GM10248 (cell line): ENCODE measurements around the gene SSBP2.
A peak's percentile ranks its signal among the peaks of the same experiment; 100 is the strongest.

Source experiments
- CTCF ChIA-PET: fragments of 300-600 bp; sonication (Branson Sonifier 250); formaldehyde crosslinking; extraction: SDS; loops from one replicate; lab custom pipeline; 2021; ENCODE audit warnings: antibody characterized with exemption; lab: Yijun Ruan, JAX
- POLR2A ChIA-PET: fragments of 350-650 bp; sonication (Branson Sonifier 250); formaldehyde crosslinking; extraction: SDS; loops from one replicate; lab custom pipeline; 2020; ENCODE audit warnings: antibody characterized with exemption; lab: Yijun Ruan, JAX
- DNase-seq: peaks from one replicate; pipeline ENCODE4 v3.0.0; 2012; ENCODE audit errors: extremely low spot score
- TF ChIP-seq, protein P1 (sequence below): IDR thresholded peaks from 2 replicates; pipeline ENCODE4 v1.5.1; 2012; ENCODE audit warnings: mild to moderate bottlenecking, low read depth; ENCODE audit errors: extremely low read depth, missing control alignments, control extremely low read depth

The SSBP2 gene

DNA sequence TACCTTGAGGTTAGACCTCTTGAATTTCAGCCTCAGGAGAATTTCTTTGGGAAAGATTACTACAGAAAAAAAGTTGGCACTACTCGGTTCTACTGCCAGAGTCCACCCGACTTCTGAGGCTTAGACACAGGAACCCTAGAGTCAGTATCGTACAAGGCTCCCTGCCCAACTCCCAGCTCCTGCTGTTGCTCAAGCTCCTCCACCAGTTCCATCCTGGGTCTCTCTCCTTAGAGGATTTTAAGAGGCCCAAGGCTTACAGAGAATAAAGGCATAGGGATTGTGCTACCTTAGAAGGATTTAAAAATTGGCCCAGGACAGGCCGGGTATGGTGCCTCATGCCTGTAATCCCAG is 29.0 kb upstream of the SSBP2 start:
- DNase-seq: no peak
- TF ChIP-seq, protein P1, sequence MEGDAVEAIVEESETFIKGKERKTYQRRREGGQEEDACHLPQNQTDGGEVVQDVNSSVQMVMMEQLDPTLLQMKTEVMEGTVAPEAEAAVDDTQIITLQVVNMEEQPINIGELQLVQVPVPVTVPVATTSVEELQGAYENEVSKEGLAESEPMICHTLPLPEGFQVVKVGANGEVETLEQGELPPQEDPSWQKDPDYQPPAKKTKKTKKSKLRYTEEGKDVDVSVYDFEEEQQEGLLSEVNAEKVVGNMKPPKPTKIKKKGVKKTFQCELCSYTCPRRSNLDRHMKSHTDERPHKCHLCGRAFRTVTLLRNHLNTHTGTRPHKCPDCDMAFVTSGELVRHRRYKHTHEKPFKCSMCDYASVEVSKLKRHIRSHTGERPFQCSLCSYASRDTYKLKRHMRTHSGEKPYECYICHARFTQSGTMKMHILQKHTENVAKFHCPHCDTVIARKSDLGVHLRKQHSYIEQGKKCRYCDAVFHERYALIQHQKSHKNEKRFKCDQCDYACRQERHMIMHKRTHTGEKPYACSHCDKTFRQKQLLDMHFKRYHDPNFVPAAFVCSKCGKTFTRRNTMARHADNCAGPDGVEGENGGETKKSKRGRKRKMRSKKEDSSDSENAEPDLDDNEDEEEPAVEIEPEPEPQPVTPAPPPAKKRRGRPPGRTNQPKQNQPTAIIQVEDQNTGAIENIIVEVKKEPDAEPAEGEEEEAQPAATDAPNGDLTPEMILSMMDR: no peak
- POLR2A ChIA-PET: no interaction called here
- CTCF ChIA-PET: interaction anchor here (0.9 to 3.1 kb wide), 7 partner anchors 10 to 273 kb away, joined by 3 to 10 read pairs (median 4); no protein-coding TSS in a partner anchor

DNA sequence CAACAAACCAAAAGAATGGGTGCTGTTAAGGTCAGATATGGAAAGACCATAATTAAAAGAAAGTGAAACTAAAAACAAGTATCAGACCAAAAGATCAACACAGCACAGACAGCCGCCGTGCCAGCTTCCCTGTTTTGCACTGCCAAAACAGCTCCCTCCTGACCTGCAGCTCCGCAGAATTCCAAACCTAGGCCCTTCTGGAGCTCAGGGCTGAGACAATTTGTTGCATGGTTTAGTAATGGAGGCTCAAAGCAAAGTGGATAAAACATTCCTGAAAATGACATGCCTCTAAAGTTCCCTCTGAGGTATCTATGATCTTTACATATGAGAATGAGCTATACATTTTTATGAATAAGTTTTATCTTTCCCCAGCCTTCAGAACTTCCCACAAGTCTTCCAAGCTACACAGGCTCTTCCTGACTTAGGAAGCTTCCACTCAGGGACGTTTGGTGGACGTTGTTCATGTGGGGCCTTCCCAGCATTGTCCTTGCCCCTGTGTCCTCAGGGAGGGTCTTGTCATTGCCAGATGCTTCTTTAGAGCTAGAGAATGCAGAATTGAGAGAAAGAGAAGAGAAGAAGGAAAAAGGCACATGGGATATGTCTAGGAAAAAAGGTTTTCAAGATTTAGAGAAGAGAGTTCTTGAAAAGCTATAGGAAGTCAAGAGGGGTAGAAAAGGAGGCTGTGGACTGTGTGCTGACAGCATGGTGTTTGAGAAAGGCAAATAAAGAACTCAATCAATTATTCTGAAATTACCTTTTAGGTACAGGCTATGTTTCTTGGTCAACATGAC is 28.4 kb upstream of the SSBP2 start:
- POLR2A ChIA-PET: interaction anchor here (0.9 kb wide), 1 partner anchor 72 kb away, joined by 4 read pairs; no protein-coding TSS in a partner anchor
- CTCF ChIA-PET: interaction anchor here (0.9 to 3.1 kb wide), 8 partner anchors 10 to 273 kb away, joined by 3 to 10 read pairs (median 4); no protein-coding TSS in a partner anchor

DNA sequence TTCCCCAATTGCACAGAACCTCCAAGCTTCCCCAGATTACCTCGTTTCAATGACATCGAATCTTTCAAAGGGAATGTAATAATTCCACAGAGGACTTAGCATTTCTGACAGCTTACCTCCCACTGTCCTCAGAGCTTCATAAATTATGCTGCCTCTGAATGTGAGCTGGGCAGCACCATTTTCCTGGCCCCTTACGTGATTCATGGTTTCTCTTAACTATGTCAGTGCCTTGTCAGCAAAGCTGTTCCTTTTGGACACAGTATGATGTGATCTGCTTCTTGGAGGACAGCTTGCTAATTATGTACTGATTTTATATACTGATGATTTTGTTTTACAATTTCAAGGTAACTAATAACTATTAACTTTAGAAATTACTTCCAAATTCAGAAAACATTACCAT is 27.7 kb upstream of the SSBP2 start:
- no peak for DNase-seq
- ChIA-PET CTCF (interaction anchor here (0.7 to 3.1 kb wide), 7 partner anchors 9 to 272 kb away, joined by 3 to 10 read pairs (median 4); no protein-coding TSS in a partner anchor), POLR2A (interaction anchor here (0.9 kb wide), 1 partner anchor 73 kb away, joined by 4 read pairs; no protein-coding TSS in a partner anchor)
- TF ChIP-seq, protein P1: no peak

More for the DNA sequence above, 28.4 kb upstream of the SSBP2 start:
- peak; percentile 34 for DNase-seq
- TF ChIP-seq, protein P1: no peak

DNA sequence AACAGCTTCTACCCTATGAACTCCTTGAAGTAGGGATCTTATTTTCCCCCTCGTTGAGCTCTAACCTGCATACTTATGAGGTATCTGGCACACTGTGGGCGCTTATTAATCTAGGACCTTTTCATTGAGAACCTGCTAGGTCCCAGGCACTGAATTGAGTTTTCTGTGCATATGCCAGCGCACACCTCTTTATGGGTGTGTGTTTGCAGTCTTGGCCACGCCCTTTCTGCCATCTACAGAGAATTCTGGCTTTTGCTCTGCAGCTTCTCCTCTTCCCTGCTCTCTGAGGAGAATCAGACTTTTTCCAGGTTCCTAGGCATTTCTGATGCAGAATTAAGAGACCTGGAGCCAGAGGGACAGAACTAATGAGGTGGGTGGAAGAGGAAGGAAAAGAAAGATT is 25.4 kb upstream of the SSBP2 start:
- TF ChIP-seq, protein P1: no peak
- ChIA-PET CTCF (interaction anchor here (1.5 kb wide), 1 partner anchor 449 kb away, joined by 3 read pairs; no protein-coding TSS in a partner anchor), POLR2A (no interaction called here)
- no peak for DNase-seq

DNA sequence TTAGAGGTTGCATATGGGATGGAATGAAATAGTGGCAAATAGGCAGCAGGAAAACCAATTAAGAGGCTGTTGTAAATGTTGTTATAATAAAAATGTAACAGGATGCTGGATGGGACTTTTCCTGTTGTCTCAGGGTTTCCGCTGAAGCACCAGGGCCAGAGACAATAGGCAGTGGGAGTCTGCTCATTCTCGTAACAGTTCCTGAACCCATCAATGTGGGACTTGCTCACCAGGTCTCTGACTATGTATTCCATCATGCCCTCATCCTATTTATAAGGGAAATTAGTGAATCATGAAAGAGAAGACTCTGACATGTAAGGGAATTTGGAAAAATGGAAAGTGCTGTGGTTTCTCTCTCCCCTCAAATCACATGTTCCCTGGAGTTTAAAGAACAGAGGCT is 23.5 kb upstream of the SSBP2 start:
- ChIA-PET POLR2A (no interaction called here), CTCF (interaction anchor here (1.3 to 2.8 kb wide), 3 partner anchors 12 to 65 kb away, joined by 3 to 12 read pairs (median 4); no protein-coding TSS in a partner anchor)
- no peak for DNase-seq
- TF ChIP-seq, protein P1: no peak

DNA sequence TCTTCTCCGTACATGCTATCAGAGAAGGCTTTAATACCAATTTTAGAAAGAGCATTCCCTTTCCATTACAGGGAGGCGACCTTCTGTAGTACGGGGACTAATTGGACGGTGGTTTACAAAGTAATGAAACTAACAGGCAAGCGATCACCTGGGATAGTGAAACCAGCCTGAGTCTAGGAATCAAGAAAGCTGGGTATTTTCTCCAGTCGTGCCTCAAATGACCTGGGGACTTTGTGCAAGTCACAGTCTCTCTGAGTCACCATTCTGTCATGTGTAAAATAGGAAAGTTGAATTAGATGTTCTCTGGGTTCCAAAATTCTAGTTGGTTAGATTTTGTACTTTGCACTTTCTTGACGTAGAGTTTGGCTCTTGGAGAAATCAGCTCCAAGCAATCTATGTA is 22.7 kb upstream of the SSBP2 start:
- CTCF ChIA-PET: interaction anchor here (1.1 to 2.8 kb wide), 5 partner anchors 10 to 65 kb away, joined by 3 to 12 read pairs (median 4); no protein-coding TSS in a partner anchor
- TF ChIP-seq, protein P1: no peak
- DNase-seq: no peak
- POLR2A ChIA-PET: no interaction called here
